OCI-LY3 (cell line): ENCODE measurements around the gene ZBTB7C.

ENCODE experiments used
- EZH2phosphoT487 ChIP-seq: fragments of 200-600 bp; shearing (Covaris generic); IDR thresholded peaks from 2 replicates; pipeline ENCODE4 v1.6.1; 2018; ENCODE audit warnings: antibody characterized with exemption, mixed run types, low read depth
- TF ChIP-seq, protein P1 (sequence below): fragments of 200-600, 300-600 bp; sonication (generic); IDR thresholded peaks from 2 replicates; pipeline ENCODE4 v1.5.1; 2014; ENCODE audit warnings: antibody characterized with exemption, low read length, low read depth

DNA sequence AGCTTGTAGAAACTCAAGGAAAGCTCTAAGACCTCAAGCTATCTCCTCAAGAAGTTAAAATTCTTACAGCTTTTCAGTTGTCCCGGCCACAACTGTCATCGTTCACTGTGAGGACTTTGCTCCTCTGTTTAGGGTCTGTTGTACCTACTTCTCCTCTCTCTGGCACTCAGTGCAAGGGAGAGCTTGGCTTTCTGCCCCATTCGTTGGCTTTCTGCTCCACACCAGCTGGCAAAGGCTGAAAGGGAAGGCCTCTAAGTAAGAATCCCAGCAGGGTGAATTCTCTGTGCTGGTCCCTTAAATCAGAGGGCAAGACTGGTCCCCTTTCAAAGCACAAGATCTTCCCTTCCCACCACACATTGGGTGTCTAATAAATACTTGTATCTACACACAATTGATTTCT is 17.3 kb downstream of the ZBTB7C start:
- TF ChIP-seq, protein P1, sequence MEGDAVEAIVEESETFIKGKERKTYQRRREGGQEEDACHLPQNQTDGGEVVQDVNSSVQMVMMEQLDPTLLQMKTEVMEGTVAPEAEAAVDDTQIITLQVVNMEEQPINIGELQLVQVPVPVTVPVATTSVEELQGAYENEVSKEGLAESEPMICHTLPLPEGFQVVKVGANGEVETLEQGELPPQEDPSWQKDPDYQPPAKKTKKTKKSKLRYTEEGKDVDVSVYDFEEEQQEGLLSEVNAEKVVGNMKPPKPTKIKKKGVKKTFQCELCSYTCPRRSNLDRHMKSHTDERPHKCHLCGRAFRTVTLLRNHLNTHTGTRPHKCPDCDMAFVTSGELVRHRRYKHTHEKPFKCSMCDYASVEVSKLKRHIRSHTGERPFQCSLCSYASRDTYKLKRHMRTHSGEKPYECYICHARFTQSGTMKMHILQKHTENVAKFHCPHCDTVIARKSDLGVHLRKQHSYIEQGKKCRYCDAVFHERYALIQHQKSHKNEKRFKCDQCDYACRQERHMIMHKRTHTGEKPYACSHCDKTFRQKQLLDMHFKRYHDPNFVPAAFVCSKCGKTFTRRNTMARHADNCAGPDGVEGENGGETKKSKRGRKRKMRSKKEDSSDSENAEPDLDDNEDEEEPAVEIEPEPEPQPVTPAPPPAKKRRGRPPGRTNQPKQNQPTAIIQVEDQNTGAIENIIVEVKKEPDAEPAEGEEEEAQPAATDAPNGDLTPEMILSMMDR = no peak
- TF ChIP-seq EZH2phosphoT487 = no peak
